Mesenchymal stem cell (in vitro differentiated cells and primary cell): ENCODE results near the gene ARHGAP18.

ENCODE experiments used
- DNase-seq: peaks from one replicate; pipeline ENCODE4 v3.0.0-alpha.2; 2013
- H2AFZ ChIP-seq: one replicate; pipeline ENCODE4 v1.6.1; 2013; ENCODE audit warnings: low read depth, mild to moderate bottlenecking, control low read depth, inconsistent platforms, low read length, moderate library complexity
- H2AK5ac ChIP-seq: 2 replicates; pipeline ENCODE4 v1.6.1; 2013; ENCODE audit warnings: low read length, moderate library complexity, mild to moderate bottlenecking, inconsistent platforms; ENCODE audit not compliant: severe bottlenecking
- H2BK120ac ChIP-seq: one replicate; pipeline ENCODE4 v1.6.1; 2013; ENCODE audit warnings: low read depth, mild to moderate bottlenecking, inconsistent platforms, low read length, moderate library complexity
- H2BK12ac ChIP-seq, 2 experiments: one replicate each; pipeline ENCODE4 v1.6.1; 2013; ENCODE audit warnings: inconsistent platforms in 2 of 2, low read length in 2 of 2, mild to moderate bottlenecking in 2 of 2, moderate library complexity in 2 of 2, control low read depth in 1 of 2
- H2BK15ac ChIP-seq: one replicate; pipeline ENCODE4 v1.6.1; 2013; ENCODE audit warnings: mild to moderate bottlenecking, low read depth, inconsistent platforms; ENCODE audit not compliant: poor library complexity, severe bottlenecking
- H2BK5ac ChIP-seq: 2 replicates; pipeline ENCODE4 v1.6.1; 2013; ENCODE audit warnings: low read depth, mild to moderate bottlenecking, low read length, control low read depth, inconsistent platforms; ENCODE audit not compliant: poor library complexity, severe bottlenecking
- H3K14ac ChIP-seq, 2 experiments: one replicate each; pipeline ENCODE4 v1.6.1; 2013; ENCODE audit warnings: inconsistent platforms in 2 of 2, low read length in 2 of 2, control low read depth in 1 of 2, mild to moderate bottlenecking in 1 of 2, moderate library complexity in 1 of 2
- H3K18ac ChIP-seq, 2 experiments: one replicate each; pipeline ENCODE4 v1.6.1; 2013; ENCODE audit warnings: inconsistent platforms in 2 of 2, low read length in 2 of 2, control low read depth in 1 of 2, low read depth in 1 of 2, mild to moderate bottlenecking in 1 of 2
- H3K23ac ChIP-seq, 2 experiments: one replicate each; pipeline ENCODE4 v1.6.1; 2013; ENCODE audit warnings: inconsistent platforms in 2 of 2, low read length in 2 of 2, mild to moderate bottlenecking in 2 of 2, moderate library complexity in 2 of 2, control low read depth in 1 of 2
- H3K27ac ChIP-seq: 2 replicates; pipeline ENCODE4 v1.5.1; 2013; ENCODE audit warnings: mild to moderate bottlenecking, moderate library complexity, low read length, control low read depth, inconsistent platforms; ENCODE audit not compliant: poor library complexity, severe bottlenecking
- H3K27me3 ChIP-seq, 2 experiments: 2 replicates each; pipeline versions ENCODE4 v1.6.1 to v1.7.0; 2013; ENCODE audit warnings: low read length in 2 of 2, mild to moderate bottlenecking in 2 of 2, moderate library complexity in 2 of 2, control low read depth in 1 of 2, inconsistent platforms in 1 of 2; ENCODE audit not compliant: control insufficient read depth in 1 of 2, insufficient read depth in 1 of 2
- H3K36me3 ChIP-seq, 2 experiments: 2 replicates each; pipeline versions ENCODE4 v1.6.1 to v1.7.0; 2013; ENCODE audit warnings: low read length in 2 of 2, control low read depth in 1 of 2, inconsistent platforms in 1 of 2, low read depth in 1 of 2, mild to moderate bottlenecking in 1 of 2; ENCODE audit not compliant: insufficient read depth in 2 of 2, control insufficient read depth in 1 of 2
- H3K4ac ChIP-seq, 2 experiments: one replicate each; pipeline ENCODE4 v1.6.1; 2013; ENCODE audit warnings: inconsistent platforms in 2 of 2, low read length in 2 of 2, mild to moderate bottlenecking in 2 of 2, moderate library complexity in 2 of 2, control low read depth in 1 of 2, low read depth in 1 of 2
- H3K4me1 ChIP-seq: 2 replicates; pipeline ENCODE4 v1.6.1; 2013; ENCODE audit warnings: low read depth, low read length, control low read depth; ENCODE audit not compliant: control insufficient read depth, insufficient read depth
- H3K4me2 ChIP-seq: 2 replicates; pipeline ENCODE4 v1.6.1; 2013; ENCODE audit warnings: low read length, mild to moderate bottlenecking, inconsistent platforms; ENCODE audit not compliant: poor library complexity, severe bottlenecking
- H3K4me3 ChIP-seq, 2 experiments: 2 replicates each; pipeline versions ENCODE4 v1.5.1 to v1.7.0; 2013; ENCODE audit warnings: low read length in 2 of 2, mild to moderate bottlenecking in 2 of 2, control low read depth in 1 of 2, low read depth in 1 of 2; ENCODE audit not compliant: insufficient read depth in 1 of 2
- H3K79me1 ChIP-seq: replicated peaks from 2 replicates; pipeline ENCODE4 v1.6.1; 2013; ENCODE audit warnings: mild to moderate bottlenecking, control low read depth, low read length, inconsistent platforms; ENCODE audit not compliant: poor library complexity, severe bottlenecking
- H3K9ac ChIP-seq: 2 replicates; pipeline ENCODE4 v1.7.0; 2013; ENCODE audit warnings: mild to moderate bottlenecking, low read length, moderate library complexity
- H3K9me3 ChIP-seq: 2 replicates; pipeline ENCODE4 v1.7.0; 2013; ENCODE audit warnings: mild to moderate bottlenecking, low read length; ENCODE audit not compliant: control insufficient read depth
- H4K8ac ChIP-seq: one replicate; pipeline ENCODE4 v1.6.1; 2013; ENCODE audit warnings: inconsistent platforms, mild to moderate bottlenecking, low read length, moderate library complexity
- H4K91ac ChIP-seq: one replicate; pipeline ENCODE4 v1.6.1; 2013; ENCODE audit warnings: mild to moderate bottlenecking, low read length, inconsistent platforms
- WGBS: methylation state at CpG from one replicate; pipeline ENCODE4 v1.1.7; 2013; ENCODE audit warnings: mixed read lengths; 5-methylcytosine and 5-hydroxymethylcytosine counted together

The ARHGAP18 gene

DNA sequence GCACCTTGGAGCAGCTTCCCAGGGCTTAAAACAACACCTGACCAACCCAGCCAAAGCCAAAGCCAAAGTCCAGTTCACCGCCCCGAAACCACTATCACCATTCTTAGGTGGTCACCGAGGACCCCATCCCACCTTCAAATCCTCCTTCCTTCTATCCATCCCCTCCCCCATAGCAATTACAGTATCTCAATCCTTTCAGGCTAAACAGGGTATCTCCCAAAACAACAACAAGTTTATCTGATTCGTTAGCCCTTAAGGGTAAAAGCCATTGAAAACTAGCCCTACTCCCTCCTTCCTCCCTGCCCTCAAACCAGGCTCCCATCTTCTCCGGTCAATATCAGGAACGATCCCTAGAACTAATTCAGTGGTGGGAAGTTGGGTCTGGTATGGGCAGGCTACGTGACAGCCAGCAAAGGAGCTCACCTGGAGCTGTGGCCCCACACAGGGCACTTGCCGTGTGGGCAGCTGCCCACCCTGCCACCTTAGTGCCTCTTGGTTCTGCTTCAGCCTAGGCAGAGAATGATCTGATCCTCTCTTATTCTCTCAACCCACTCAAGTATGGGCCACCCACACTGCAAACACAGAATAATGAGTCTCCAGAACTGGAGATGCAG is 2.0 kb downstream of the ARHGAP18 start:
- peak overlapping the region in 1 of 2 experiments; percentile 16 for H2BK12ac ChIP-seq
- H3K27ac ChIP-seq, result peak overlapping the region; percentile 29
- H3K79me1 ChIP-seq, result no peaks in the 10 kb centered on the region
- peak overlapping the region; percentile 23 for H2BK120ac ChIP-seq
- H3K9me3 ChIP-seq, result no peaks in the 10 kb centered on the region
- peak overlapping the region; percentile 90 for H3K9ac ChIP-seq
- no peak overlapping the region for H3K23ac ChIP-seq
- no peak overlapping the region for H4K91ac ChIP-seq
- H3K4me2 ChIP-seq, result peak overlapping the region; percentile 51
- no peak overlapping the region for H2BK5ac ChIP-seq
- DNase-seq, result no peak
- peak overlapping the region in 1 of 2 experiments; percentile 46 for H3K14ac ChIP-seq
- peaks cover 8 to 12% of the 10 kb centered on the region in 2 experiments for H3K36me3 ChIP-seq
- H3K4me1 ChIP-seq, result peaks cover 6% of the 10 kb centered on the region
- peak overlapping the region; percentile 52 to 95 for H3K4me3 ChIP-seq
- 96% methylated on average over 8 of the region's 8 CpGs for WGBS
- no peak overlapping the region for H2AFZ ChIP-seq
- H2BK15ac ChIP-seq, result no peak overlapping the region
- H2AK5ac ChIP-seq, result peak overlapping the region; percentile 14
- no peaks in the 10 kb centered on the region for H3K27me3 ChIP-seq
- H3K4ac ChIP-seq, result peak overlapping the region; percentile 59 to 75
- peak overlapping the region; percentile 5 for H4K8ac ChIP-seq
- no peak overlapping the region for H3K18ac ChIP-seq

DNA sequence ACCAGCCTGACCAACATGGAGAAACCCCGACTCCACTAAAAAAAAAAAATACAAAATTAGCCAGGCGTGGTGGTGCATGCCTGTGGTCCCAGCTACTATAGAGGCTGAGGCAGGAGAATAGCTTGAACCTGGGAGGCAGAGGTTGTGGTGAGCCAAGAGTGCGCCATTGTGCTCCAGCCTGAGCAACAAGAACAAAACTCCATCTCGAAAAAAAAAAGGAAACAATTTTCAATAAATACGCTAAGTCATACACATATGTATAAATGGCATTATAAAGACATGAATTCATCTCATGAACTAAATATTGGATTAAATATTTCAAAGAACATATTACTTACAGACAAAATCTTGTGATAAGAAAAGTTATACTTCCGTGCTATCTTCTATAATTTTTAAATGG is 2.9 kb downstream of the ARHGAP18 start:
- H2BK120ac ChIP-seq, result no peak overlapping the region

DNA sequence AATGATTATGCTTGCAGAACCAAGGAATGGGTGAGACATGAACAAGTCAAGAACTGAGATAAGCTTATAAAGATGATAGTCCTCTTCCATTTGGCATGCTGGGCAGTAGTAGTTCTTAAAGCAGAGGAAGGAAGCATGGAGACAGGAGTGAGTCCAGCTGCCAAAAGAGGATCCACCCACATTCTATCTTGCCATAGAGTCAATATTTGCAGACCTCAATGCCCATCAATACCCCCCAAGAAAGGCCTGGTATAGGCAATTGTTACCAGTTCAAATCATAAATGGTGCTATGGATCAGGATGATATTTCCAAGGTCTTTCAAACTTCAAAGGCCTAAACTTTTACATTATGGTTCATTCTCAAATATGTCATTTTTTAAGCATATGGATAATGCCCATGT is 4.8 kb downstream of the ARHGAP18 start:
- H4K91ac ChIP-seq, result no peak overlapping the region
- H3K79me1 ChIP-seq, result no peaks in the 10 kb centered on the region
- no peak overlapping the region for H3K4ac ChIP-seq
- H4K8ac ChIP-seq, result no peak overlapping the region
- peaks cover 8 to 12% of the 10 kb centered on the region in 2 experiments for H3K36me3 ChIP-seq
- H2BK5ac ChIP-seq, result no peak overlapping the region
- no peak overlapping the region for H3K18ac ChIP-seq
- H3K9me3 ChIP-seq, result no peaks in the 10 kb centered on the region
- no peak for DNase-seq
- H2AK5ac ChIP-seq, result no peak overlapping the region
- H2BK15ac ChIP-seq, result no peak overlapping the region
- H3K9ac ChIP-seq, result no peak overlapping the region
- H2BK12ac ChIP-seq, result no peak overlapping the region
- H3K27me3 ChIP-seq, result no peaks in the 10 kb centered on the region
- H3K4me2 ChIP-seq, result no peak overlapping the region
- H3K4me1 ChIP-seq, result peaks cover 9% of the 10 kb centered on the region
- no peak overlapping the region for H2BK120ac ChIP-seq
- no peak overlapping the region for H3K23ac ChIP-seq
- no peak overlapping the region for H3K27ac ChIP-seq
- H3K4me3 ChIP-seq, result no peak overlapping the region
- no peak overlapping the region for H2AFZ ChIP-seq
- H3K14ac ChIP-seq, result no peak overlapping the region

More for the DNA sequence above, 2.9 kb downstream of the ARHGAP18 start:
- 100% methylated on average over 2 of the region's 6 CpGs for WGBS
- H2AFZ ChIP-seq, result no peak overlapping the region
- no peak overlapping the region for H3K4ac ChIP-seq
- no peak for DNase-seq
- no peak overlapping the region for H2BK5ac ChIP-seq
- H4K8ac ChIP-seq, result no peak overlapping the region
- H3K4me3 ChIP-seq, result no peak overlapping the region
- H2AK5ac ChIP-seq, result no peak overlapping the region
- H3K36me3 ChIP-seq, result peaks cover 8 to 12% of the 10 kb centered on the region in 2 experiments
- H3K4me1 ChIP-seq, result peaks cover 9% of the 10 kb centered on the region
- no peak overlapping the region for H3K23ac ChIP-seq
- no peaks in the 10 kb centered on the region for H3K9me3 ChIP-seq
- H2BK15ac ChIP-seq, result no peak overlapping the region
- no peak overlapping the region for H3K9ac ChIP-seq
- no peaks in the 10 kb centered on the region for H3K79me1 ChIP-seq
- no peak overlapping the region for H3K27ac ChIP-seq
- no peak overlapping the region for H3K4me2 ChIP-seq
- no peak overlapping the region for H3K14ac ChIP-seq
- H2BK12ac ChIP-seq, result no peak overlapping the region
- H3K27me3 ChIP-seq, result no peaks in the 10 kb centered on the region
- no peak overlapping the region for H3K18ac ChIP-seq
- H4K91ac ChIP-seq, result no peak overlapping the region

DNA sequence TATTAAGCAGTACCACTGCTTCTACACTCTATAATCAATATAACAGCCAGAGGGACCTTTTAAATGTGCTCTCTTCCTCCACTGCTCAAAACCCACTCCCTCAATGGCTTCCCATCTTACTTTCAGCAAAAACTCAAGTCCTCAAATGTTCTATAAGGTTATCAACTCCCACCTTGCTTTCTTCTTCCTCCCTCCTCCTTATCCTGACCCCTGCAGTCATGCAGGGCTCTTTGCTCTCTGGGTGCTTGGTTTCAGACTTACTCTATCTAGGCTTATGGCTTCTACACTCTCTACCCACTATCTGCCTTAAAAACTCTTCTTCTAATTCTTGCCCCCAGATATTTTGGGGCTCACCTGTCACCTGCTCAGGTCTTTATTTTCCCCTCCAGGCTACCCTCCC is 5.3 kb downstream of the ARHGAP18 start:
- no peak overlapping the region for H4K91ac ChIP-seq
- peaks cover 8 to 12% of the 10 kb centered on the region in 2 experiments for H3K36me3 ChIP-seq
- no peaks in the 10 kb centered on the region for H3K27me3 ChIP-seq
- no peak overlapping the region for H2BK5ac ChIP-seq
- no peak overlapping the region for H3K9ac ChIP-seq
- H3K4ac ChIP-seq, result no peak overlapping the region
- H3K9me3 ChIP-seq, result no peaks in the 10 kb centered on the region
- no peak overlapping the region for H3K4me3 ChIP-seq
- no peak overlapping the region for H3K18ac ChIP-seq
- no peak overlapping the region for H4K8ac ChIP-seq
- H3K14ac ChIP-seq, result no peak overlapping the region
- no peak overlapping the region for H3K27ac ChIP-seq
- H3K4me1 ChIP-seq, result peaks cover 9% of the 10 kb centered on the region
- H3K4me2 ChIP-seq, result no peak overlapping the region
- no peak overlapping the region for H2BK15ac ChIP-seq
- H3K79me1 ChIP-seq, result no peaks in the 10 kb centered on the region
- H2AFZ ChIP-seq, result no peak overlapping the region
- no peak overlapping the region for H2BK120ac ChIP-seq
- no peak overlapping the region for H2AK5ac ChIP-seq
- no peak overlapping the region for H3K23ac ChIP-seq
- no peak overlapping the region for H2BK12ac ChIP-seq
- DNase-seq, result no peak
